ENCODE results near the gene CLASP2. TPM values are rescaled to one million over a fixed set of nuclear protein-coding genes. Genes with fewer than 3 reads are reported as not detected.
"Not testable (repeated sequence)": the region's sequence is repeated elsewhere in the genome, so short reads cannot be mapped to it uniquely, and the experiment has no call there.

Gene CLASP2
- total RNA-seq, 1 donor from 2014 or later: 125 TPM

DNA sequence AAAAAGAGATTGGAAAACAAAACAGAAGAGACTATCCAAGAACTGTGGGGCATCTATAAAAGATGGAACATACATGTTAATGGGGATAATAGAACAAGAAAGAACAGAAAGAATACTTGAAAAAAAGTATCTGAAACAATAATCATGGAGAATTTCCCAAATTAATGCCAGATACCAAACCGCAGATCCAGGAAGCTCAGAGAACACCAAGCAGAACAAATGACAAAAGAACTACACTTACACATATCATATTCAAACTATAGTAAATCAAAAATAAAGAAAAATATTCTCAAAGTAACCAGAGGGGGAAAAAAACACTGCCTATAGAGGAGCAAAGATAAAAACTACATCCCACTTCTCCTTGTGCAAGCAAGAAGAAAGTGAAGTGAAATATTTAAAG lies 40.0 kb downstream of the CLASP2 start:
- Histone ChIP-seq H3F3A (ENCODE audit: low read depth) (no peaks in the 10 kb centered on the region), H2AFZ (replicated peaks) (no peak overlapping the region), H3K36me3 (peaks cover 24% of the 10 kb centered on the region), H3K27ac (no peak overlapping the region), H3K27me3 (no peaks in the 10 kb centered on the region), H3K4me1 (no peaks in the 10 kb centered on the region), H3K9me3 (ENCODE audit: low read depth) (peaks cover 12% of the 10 kb centered on the region), H3K4me2 (no peak overlapping the region), H4K20me1 (ENCODE audit: low read depth) (no peaks in the 10 kb centered on the region), H3K79me2 (ENCODE audit: low read depth) (no peaks in the 10 kb centered on the region), H3K9ac (no peak overlapping the region), H3K4me3 (no peak overlapping the region)
- Mint-ChIP-seq H3K4me1 (no peaks in the 10 kb centered on the region), H3K27ac (no peak overlapping the region), H3K36me3 (peaks cover 45% of the 10 kb centered on the region), H3K9me3 (peaks cover 25% of the 10 kb centered on the region), H3K4me3 (no peak overlapping the region), H3K27me3 (ENCODE audit: insufficient read depth, low read depth) (no peaks in the 10 kb centered on the region)
- TF ChIP-seq EZH2 (IDR thresholded peaks at IDR 0.05) (no peak), EZH2phosphoT487 (IDR thresholded peaks at IDR 0.05) (no peak)
- TF ChIP-seq, protein P1, sequence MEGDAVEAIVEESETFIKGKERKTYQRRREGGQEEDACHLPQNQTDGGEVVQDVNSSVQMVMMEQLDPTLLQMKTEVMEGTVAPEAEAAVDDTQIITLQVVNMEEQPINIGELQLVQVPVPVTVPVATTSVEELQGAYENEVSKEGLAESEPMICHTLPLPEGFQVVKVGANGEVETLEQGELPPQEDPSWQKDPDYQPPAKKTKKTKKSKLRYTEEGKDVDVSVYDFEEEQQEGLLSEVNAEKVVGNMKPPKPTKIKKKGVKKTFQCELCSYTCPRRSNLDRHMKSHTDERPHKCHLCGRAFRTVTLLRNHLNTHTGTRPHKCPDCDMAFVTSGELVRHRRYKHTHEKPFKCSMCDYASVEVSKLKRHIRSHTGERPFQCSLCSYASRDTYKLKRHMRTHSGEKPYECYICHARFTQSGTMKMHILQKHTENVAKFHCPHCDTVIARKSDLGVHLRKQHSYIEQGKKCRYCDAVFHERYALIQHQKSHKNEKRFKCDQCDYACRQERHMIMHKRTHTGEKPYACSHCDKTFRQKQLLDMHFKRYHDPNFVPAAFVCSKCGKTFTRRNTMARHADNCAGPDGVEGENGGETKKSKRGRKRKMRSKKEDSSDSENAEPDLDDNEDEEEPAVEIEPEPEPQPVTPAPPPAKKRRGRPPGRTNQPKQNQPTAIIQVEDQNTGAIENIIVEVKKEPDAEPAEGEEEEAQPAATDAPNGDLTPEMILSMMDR (IDR thresholded peaks at IDR 0.05): no peak
- no peak for DNase-seq (ENCODE audit: low spot score)

DNA sequence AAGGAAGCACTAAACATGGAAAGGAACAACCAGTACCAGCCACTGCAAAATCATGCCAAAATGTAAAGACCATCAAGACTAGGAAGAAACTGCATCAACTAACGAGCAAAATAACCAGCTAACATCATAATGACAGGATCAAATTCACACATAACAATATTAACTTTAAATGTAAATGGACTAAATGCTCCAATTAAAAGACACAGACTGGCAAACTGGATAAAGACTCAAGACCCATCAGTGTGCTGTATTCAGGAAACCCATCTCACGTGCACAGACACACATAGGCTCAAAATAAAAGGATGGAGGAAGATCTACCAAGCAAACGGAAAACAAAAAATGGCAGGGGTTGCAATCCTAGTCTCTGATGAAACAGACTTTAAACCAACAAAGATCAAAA lies 44.6 kb downstream of the CLASP2 start:
- H3K4me1 Mint-ChIP-seq; H2AFZ ChIP-seq (replicated peaks); H3K27ac ChIP-seq; DNase-seq (ENCODE audit: low spot score); H3K4me2 ChIP-seq; H3F3A ChIP-seq (ENCODE audit: low read depth); H3K27ac Mint-ChIP-seq; H3K79me2 ChIP-seq (ENCODE audit: low read depth); H3K36me3 ChIP-seq; H4K20me1 ChIP-seq (ENCODE audit: low read depth); H3K27me3 ChIP-seq; H3K27me3 Mint-ChIP-seq (ENCODE audit: insufficient read depth, low read depth); H3K4me1 ChIP-seq; H3K4me3 ChIP-seq; H3K9ac ChIP-seq; H3K9me3 ChIP-seq (ENCODE audit: low read depth); H3K4me3 Mint-ChIP-seq: not testable (repeated sequence)
- Mint-ChIP-seq H3K36me3 (peaks cover 33% of the 10 kb centered on the region), H3K9me3 (peaks cover 27% of the 10 kb centered on the region)

DNA sequence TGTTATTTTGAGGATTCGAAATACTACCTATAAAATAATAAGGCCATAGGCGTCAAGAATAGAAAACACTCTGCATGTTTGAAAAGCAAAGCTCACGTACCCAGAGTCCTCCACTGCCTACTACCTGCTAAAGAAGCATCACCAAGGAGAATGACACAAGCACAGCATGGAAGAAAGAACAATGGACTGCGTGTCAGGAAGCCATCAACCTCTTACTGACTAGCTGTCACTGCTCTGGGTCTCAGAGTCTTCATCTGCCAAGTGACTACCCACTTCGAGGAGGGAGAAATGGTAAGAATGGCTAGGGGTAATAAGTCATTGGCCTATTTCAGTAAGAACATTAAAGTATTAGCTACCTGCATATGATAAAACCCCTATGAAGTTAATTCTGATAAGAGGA lies 49.4 kb downstream of the CLASP2 start:
- peaks cover 22% of the 10 kb centered on the region for H3K36me3 Mint-ChIP-seq
- no peaks in the 10 kb centered on the region for H3K27me3 Mint-ChIP-seq (ENCODE audit: insufficient read depth, low read depth)
- Histone ChIP-seq H3K9ac (no peak overlapping the region), H3K9me3 (ENCODE audit: low read depth) (no peaks in the 10 kb centered on the region), H2AFZ (replicated peaks) (no peak overlapping the region), H3K4me3 (no peak overlapping the region), H4K20me1 (ENCODE audit: low read depth) (no peaks in the 10 kb centered on the region), H3K27ac (no peak overlapping the region), H3K4me2 (no peak overlapping the region), H3F3A (ENCODE audit: low read depth) (no peaks in the 10 kb centered on the region), H3K4me1 (peaks cover 6% of the 10 kb centered on the region), H3K36me3 (no peaks in the 10 kb centered on the region), H3K27me3 (no peaks in the 10 kb centered on the region), H3K79me2 (ENCODE audit: low read depth) (no peaks in the 10 kb centered on the region)
- H3K4me1 Mint-ChIP-seq: peaks cover 5% of the 10 kb centered on the region
- peaks cover 12% of the 10 kb centered on the region for H3K9me3 Mint-ChIP-seq
- TF ChIP-seq EZH2phosphoT487 (IDR thresholded peaks at IDR 0.05) (no peak), EZH2 (IDR thresholded peaks at IDR 0.05) (no peak)
- TF ChIP-seq, protein P1 (IDR thresholded peaks at IDR 0.05): no peak
- peak; percentile 25 for DNase-seq (ENCODE audit: low spot score)
- H3K4me3 Mint-ChIP-seq: no peak overlapping the region
- no peak overlapping the region for H3K27ac Mint-ChIP-seq

DNA sequence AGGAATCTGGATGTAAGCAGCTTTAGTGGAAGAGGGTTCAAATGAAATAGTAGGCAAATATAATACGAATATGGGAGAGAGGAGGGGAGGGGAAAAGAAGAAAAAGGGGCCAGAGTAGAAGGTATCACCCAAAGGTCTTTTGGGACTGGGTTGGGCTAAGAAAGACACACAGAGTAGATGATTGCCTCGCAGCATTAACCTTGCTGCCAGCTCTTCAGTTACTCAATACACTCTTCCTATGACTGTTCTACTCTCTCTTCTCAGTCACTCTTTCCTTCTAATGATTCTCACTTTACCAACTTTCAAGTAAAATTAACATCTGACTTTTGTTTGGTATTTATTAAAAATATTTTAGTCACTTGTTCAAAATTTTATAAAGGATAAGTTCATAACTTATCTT lies 52.8 kb downstream of the CLASP2 start:
- no peak for DNase-seq (ENCODE audit: low spot score)
- peaks cover 10% of the 10 kb centered on the region for H3F3A ChIP-seq (ENCODE audit: low read depth)
- no peaks in the 10 kb centered on the region for H3K9me3 ChIP-seq (ENCODE audit: low read depth)
- H3K4me2 ChIP-seq: no peak overlapping the region
- Mint-ChIP-seq H3K27me3 (ENCODE audit: insufficient read depth, low read depth) (no peaks in the 10 kb centered on the region), H3K4me3 (no peak overlapping the region), H3K36me3 (peaks cover 9% of the 10 kb centered on the region), H3K4me1 (peaks cover 18% of the 10 kb centered on the region), H3K27ac (no peak overlapping the region), H3K9me3 (no peaks in the 10 kb centered on the region)
- TF ChIP-seq EZH2phosphoT487 (IDR thresholded peaks at IDR 0.05) (no peak), EZH2 (IDR thresholded peaks at IDR 0.05) (no peak)
- TF ChIP-seq, protein P1 (IDR thresholded peaks at IDR 0.05): no peak
- no peak overlapping the region for H3K4me3 ChIP-seq
- no peak overlapping the region for H2AFZ ChIP-seq (replicated peaks)
- no peak overlapping the region for H3K9ac ChIP-seq
- peaks cover 14% of the 10 kb centered on the region for H3K4me1 ChIP-seq
- H3K27ac ChIP-seq: peak overlapping the region; percentile 47
- H3K27me3 ChIP-seq: no peaks in the 10 kb centered on the region
- H3K79me2 ChIP-seq (ENCODE audit: low read depth): peaks cover 11% of the 10 kb centered on the region
- no peaks in the 10 kb centered on the region for H4K20me1 ChIP-seq (ENCODE audit: low read depth)
- H3K36me3 ChIP-seq: no peaks in the 10 kb centered on the region

Measured in neural progenitor cell (in vitro differentiated cells).